HG03095 (cell line): ENCODE results near the gene SOAT2.
"Not testable (repeated sequence)": the region's sequence is repeated elsewhere in the genome, so short reads cannot be mapped to it uniquely, and the experiment has no call there.

Experiments
- ATAC-seq: cut with Tn5 transposase; IDR thresholded peaks from one replicate; pipeline ENCODE4 v1.9.1; 2021; ENCODE audit warnings: moderate library complexity; ENCODE audit not compliant: unreplicated experiment

The SOAT2 gene

DNA sequence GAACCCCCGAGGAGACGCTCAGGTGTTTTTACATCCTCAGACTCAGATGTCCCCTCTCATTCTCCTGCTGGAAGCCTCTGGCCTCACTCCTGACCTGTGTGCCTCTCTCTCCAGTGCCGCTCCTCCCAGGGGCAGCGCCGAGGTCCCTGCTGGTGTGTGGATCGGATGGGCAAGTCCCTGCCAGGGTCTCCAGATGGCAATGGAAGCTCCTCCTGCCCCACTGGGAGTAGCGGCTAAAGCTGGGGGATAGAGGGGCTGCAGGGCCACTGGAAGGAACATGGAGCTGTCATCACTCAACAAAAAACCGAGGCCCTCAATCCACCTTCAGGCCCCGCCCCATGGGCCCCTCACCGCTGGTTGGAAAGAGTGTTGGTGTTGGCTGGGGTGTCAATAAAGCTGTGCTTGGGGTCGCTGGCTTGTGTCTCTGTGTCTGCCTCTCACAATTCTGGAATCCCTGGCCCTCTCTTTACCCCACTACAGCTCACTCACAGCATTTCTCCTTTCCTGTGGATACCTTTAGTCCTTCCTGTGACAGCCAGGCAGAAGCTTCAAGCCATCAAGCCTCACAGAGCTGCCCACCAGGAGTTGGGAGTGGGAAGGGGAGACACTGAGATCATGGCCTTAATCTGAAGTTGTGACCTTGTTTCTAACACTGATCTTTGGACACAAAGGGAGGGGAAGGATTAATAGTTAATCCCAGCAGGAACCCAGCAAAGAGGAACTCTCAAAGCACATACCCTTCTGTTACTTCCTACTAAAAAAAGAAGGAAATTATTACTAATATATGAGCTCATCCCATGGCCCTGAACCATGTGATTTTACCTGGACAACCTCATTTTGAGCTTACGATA lies 1.1 kb upstream of the SOAT2 start:
- ATAC-seq: no peak

DNA sequence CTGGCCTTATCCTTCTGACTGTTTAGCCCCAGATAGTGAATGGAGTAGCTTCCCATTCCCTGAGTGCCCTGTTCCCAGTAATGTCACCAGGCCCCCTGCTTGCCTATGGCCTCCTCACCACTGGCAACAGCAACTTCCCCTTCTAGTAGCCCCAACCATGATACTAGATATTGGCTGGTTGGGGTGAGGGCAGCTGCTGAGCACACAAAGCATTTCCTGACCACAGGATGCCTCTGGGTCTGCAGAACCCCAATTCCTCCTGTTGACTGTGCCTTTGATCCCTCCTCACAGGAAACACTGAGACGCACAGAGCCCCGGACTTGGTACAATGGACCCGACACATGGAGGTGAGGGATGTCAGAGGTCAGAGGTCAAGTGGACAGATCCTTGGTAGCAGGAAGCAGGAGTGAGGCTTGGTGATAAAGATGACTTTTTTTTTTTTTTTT lies 597 bp downstream of the SOAT2 start:
- no peak for ATAC-seq

DNA sequence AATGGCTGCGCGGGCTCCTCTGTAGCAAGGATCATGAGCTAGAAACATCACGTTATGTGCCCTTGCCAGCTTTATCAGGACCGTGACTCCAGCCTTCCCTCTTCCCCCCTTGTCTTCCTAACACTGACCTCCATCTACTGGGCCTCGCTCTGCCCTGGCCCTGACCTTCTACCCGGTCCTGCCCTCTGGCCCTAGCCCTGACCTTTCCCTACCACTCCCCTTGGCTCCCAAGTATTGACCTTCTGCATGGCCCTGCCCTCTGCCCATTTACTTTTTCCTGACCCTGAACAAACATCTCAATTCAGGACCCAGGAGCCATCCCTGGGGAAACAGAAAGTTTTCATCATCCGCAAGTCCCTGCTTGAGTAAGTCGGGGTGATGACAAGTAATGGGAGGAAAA lies 2.0 kb downstream of the SOAT2 start:
- ATAC-seq: no peak

DNA sequence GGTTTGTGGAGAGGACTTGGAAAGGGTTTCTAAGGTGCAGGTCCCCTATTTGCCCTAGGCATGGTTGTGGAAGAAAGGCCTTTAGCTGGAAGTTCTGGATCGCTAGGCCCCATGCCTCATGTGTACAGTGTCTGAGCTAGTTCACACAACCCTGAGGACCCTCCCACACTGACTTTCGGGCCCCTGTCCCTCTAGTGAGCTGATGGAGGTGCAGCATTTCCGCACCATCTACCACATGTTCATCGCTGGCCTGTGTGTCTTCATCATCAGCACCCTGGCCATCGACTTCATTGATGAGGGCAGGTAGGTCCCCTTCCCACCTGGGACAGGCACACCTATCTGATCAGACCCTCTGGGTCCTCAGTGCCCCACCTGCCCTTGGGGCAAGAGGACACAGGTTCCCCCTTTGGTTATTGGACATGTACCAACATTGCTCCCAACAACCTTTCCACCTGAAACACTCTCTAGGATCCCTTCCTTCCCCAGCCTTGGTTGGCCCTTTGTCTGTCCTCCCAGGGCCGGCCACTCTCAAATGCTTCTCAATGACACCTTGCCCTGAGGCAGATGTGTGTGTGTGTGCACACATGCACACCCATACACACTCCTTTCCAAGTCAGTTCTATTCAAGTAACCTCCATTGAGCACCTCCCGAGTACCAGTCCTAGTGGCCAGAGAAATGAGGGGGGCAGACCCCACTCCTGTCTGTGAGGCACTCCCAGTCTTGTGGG lies 2.6 kb downstream of the SOAT2 start:
- ATAC-seq: no peak

DNA sequence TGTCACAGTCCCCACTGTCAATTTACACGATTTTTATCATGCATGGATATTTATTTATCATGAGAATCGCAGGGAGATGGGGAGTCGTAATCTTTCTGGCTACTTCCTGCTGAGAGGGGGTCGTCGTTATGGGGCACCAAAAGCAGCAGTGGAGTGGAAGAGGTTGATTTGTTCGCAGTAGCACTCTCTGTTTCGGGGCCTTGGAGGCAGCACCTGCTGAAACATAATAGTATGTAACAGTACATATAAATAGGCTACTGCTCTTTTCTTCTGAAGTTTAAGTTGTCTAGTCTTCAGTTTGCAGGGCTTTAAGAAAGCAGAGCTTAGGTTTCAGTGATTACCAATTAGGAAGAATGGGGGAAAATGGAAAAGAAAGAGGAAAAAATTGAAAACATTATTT lies 3.8 kb downstream of the SOAT2 start:
- ATAC-seq: no peak

DNA sequence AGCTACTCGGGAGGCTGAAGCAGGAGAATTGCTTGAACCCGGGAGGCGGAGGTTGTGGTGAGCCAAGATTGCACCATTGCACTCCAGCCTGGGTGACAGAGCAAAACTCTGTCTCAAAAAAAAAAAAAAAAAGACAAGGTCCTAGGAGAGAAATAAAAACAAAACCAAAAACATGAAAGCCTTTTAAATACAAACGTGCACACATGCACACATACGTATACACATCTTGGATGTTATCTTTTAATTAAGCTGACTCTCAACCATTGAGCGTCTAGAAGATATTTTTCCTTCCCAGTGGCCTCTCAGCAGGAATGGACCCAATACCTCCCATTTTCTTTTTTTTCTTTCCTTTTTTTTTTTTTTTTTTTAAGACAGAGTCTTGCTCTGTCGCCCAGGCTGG lies 9.1 kb downstream of the SOAT2 start:
- not testable (repeated sequence) for ATAC-seq

DNA sequence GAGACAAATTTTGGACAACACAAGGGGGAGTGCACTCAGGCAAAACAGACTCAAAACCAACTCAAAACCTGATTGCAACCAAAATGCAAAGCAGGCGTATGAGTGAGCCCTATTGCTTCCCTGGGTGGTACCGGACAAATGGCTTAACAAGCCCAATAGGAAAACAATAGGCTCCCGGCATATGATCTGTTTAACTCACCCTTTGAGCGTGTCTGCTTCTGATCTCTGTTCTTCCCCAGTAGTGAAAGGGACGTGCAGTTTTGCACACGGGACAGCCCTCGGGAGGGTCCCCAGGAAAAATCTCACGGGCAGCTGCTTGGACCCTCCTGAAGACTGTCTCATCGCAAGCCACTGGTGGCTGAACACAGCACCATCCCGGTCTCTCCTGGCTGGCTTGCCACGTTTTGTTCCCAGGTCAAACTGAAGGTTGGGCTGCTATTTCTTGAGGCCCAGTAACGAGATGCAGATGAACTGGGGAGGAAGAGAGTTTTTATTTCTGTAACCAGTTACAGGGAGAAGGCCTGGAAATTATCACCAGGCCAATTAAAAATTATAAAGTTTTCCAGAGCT lies 9.9 kb downstream of the SOAT2 start:
- ATAC-seq: no peak

DNA sequence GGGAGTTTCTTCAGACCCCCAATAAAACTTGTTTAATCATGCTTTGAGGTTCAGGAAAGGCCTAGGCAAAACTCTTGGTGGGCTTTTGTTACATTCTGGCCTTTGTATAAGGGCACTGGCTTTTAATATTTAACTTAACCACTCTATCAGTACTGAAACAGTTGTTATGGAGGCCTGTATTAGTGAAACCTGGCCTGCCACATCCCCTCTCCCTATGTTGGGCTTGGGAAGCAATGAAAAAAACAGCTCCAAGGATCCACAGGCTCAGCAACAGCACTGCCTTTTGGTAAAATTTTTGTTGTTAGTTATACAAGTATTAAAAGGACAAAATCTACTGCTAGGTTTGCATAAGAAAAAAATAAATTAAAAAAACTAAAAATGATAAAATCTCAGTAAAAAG lies 10.7 kb downstream of the SOAT2 start:
- ATAC-seq: no peak

DNA sequence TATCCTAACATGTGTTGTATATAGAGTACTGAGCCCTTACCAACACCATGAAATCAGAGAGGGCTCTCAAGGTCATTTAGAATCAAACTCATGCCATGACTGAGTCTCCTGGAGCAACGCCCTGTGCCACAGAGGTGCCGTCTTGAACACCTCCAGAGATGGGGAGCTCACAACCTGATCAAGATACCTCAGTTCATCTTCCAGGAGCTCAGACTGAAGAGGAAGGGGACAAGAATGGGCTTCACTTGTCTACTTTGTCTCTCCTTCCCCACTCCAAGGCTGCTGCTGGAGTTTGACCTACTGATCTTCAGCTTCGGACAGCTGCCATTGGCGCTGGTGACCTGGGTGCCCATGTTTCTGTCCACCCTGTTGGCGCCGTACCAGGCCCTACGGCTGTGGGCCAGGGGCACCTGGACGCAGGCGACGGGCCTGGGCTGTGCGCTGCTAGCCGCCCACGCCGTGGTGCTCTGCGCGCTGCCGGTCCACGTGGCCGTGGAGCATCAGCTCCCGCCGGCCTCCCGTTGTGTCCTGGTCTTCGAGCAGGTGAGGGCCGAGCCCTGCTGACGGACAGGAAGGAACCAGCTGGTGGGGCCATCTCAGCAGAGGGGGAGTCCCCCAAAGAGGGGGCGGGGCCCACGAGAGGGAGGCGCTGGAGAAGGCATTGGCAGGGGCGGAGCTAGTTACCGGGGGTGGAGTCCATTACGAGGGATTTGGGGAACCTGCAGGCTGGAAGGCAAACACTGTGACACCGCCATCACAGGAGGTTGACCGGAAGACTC lies 12.0 kb downstream of the SOAT2 start:
- no peak for ATAC-seq

DNA sequence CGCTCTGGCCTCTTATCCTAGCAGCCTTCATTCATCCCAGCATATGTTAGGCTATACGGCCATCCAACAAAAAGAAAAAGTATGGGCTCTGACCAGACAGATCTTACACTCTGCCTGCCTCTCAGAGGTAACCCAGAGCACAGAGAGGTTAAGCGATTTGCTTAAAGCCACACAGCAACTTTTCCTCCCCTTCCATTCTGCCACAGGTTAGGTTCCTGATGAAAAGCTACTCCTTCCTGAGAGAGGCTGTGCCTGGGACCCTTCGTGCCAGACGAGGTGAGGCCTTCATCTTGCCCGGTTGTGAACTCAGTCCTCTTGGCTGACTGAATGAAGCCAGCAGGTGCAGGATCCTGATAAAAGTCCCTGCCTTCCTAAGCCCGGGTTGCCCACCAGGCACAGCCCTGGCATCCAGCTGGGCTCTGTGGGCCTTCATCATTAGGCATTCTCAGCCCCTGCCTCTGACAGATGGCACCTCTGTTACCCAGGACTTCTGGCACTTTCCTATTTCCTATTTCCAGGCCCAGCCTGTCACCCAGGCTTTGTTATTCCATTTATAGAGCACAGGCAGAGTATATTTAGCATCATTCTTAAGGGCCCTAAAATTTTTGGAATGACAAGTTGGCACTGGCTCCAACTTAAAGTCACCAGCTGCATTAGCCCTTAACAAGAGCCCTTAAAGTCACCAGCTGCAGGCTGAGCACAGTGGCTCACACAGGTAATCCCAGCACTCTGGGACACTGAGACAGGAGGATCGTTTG lies 12.8 kb downstream of the SOAT2 start:
- ATAC-seq: no peak

DNA sequence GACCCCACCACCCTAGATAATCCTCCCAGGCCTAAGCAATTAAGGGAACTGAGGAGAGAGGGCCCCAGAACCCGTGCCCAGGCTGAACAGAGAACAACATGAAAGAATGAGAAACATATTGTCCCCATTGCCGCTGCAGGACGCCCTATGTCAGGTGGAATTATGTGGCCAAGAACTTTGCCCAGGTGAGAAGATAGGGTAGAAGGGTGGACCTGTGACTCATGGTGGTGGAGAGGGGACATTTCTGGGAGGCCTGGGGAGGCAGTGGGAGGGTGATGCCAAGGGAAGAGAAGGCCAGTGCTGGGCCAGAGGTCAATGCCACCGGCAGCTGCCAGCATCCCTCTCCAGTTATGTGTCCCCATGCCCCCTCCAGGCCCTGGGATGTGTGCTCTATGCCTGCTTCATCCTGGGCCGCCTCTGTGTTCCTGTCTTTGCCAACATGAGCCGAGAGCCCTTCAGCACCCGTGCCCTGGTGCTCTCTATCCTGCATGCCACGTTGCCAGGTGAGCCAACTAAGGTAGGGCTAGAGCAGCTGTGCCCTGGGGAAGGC lies 15.5 kb downstream of the SOAT2 start:
- ATAC-seq: no peak

DNA sequence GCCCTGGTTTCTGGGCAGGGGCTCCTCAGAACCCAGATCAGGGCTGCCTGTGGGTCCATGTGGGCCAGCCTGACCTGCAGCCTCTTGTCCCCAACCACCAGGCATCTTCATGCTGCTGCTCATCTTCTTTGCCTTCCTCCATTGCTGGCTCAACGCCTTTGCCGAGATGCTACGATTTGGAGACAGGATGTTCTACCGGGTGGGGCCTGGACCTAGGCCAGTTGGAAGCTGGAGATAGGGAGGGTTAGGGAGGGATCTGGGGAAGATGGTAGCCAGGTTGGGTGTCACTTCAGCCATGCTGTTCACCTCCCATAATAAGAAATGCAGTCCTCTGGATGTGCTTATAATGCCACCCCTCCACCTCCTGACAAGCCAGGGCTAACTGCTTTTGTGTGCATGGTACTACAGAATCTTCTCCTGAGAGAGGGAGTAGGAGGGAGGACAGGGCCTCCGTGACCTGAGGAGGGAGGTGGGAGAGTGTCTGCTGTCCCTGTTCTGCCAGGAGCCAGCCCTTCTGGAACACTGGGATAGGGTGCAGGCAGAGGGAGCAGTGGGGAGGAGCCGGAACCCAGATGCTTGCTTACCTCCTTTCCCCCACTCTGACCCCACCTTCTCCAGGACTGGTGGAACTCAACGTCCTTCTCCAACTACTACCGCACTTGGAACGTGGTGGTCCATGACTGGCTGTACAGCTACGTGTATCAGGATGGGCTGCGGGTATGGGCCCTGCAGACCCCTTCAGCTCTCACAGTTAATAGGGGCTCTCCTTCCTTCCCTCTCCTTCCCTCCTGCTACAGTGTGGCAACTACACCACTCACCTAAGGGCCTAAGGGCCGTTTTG lies 17.6 kb downstream of the SOAT2 start:
- no peak for ATAC-seq

DNA sequence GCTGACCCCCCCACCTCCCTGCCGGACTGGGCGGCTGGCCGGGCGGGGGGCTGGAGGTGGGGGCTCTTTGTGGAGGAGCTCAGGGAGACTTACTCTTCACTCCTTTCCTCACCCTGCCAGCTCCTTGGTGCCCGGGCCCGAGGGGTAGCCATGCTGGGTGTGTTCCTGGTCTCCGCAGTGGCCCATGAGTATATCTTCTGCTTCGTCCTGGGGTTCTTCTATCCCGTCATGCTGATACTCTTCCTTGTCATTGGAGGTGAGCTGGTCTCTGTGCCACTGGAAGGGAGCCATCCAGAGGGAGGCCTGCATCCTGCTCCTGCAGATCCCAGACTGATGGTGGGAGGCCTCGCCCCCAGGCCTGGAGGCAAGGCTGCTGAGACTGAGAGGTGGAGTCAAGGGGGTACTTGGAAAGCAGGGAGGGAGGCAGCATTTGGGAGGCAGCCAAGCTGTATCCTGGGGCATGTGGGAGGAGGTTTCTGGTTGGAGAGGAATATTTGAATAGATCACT lies 19.7 kb downstream of the SOAT2 start:
- ATAC-seq: no peak

DNA sequence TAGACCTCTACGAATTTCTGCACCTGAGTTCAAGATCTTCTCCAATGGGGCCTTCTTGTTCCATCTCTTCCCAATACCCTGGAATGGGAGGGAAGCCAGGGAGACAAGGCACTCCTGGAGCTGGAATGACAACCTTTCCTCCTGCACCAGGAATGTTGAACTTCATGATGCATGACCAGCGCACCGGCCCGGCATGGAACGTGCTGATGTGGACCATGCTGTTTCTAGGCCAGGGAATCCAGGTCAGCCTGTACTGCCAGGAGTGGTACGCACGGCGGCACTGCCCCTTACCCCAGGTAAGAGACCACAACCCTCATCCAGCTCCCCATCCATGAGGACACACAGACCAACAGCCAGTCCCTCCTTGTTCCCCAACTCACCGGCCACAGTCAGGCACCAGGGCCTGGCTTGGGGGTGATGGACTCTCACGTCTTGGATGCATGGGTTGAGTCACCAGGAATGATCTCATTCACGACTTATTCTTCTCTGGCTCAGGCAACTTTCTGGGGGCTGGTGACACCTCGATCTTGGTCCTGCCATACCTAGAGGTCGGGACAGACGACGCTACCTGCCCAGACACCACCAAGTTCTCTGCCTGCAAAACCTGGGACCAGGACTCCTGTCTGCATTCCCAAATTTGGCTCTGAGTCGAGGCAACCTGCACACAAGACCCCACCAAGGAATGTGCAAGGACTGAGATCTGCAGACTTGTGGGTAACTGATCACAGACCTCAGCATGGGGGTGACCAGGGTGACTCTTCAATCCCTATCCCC lies 20.5 kb downstream of the SOAT2 start:
- no peak for ATAC-seq

DNA sequence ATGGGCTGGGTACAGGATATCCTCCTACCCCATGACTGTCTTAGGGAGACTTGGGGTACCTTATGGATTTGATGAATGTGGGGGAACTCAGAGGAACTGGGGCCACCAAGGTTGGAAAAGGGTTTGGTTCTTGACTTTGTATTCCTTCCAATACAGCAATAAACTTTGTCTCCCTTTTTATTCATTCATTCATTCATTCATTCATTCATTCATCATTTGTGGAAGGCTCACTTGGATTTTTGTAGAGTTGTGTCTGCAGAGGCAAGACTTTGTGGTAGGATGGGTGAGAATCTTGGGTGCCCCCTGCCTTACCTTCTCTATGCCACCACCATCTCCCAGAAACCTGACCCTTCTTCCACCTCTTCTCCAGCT lies 21.1 kb downstream of the SOAT2 start:
- no peak for ATAC-seq

DNA sequence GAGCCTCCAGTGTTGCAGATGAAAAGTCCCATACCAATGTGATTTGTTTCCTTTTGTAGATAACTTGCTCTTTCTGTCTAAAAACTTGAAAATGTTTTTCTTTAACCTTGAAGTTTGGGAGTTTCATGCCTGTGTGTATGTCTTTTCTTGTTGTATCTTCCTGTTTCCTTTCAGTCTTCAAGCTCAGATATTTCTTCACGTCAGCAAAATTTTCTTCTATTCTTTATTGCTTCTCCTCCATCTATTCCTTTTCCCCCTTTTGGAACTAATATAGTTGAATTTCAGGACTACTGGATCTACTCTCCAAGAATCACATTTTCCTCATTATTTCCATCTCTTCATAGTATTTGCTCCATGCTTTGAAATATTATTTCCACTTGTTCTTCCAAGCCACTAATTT lies 23.9 kb downstream of the SOAT2 start:
- no peak for ATAC-seq

DNA sequence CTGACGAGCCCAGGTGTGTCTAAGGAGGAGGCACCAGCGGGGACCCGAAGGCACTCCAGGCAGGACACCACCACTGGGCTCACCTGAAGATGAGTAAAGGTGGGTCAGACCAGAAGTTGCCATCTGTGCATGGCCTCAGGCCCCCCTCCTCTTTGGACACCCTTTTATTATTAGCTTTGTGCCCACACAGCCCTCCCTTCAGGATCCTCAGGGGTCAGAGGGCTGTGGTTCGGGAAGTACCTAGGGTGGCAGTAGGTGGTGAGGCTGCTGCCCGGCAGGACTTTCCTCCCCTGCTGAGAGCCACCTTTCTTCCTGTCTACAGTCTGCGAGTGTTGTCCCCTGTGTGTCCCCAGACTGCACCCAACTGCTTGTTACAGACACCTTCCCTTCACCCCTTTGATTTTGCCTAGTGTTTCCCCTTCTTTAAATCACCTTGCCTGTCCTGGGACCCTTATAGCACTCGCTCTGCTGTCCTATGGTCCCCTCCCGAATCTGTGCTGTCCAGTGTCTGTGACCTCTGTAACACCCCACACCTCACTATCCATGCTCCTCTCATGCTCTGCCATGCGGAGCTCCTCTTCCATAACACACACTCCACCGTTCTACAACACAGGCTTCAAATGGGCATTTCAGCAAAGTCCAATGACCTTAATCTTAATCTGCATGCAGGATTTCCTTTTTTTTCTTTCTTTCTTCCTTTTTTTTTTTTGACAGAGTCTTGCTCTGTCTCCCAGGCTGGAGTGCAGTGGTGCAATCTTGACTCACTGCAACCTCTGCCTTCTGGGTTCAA lies 25.7 kb downstream of the SOAT2 start:
- no peak for ATAC-seq

DNA sequence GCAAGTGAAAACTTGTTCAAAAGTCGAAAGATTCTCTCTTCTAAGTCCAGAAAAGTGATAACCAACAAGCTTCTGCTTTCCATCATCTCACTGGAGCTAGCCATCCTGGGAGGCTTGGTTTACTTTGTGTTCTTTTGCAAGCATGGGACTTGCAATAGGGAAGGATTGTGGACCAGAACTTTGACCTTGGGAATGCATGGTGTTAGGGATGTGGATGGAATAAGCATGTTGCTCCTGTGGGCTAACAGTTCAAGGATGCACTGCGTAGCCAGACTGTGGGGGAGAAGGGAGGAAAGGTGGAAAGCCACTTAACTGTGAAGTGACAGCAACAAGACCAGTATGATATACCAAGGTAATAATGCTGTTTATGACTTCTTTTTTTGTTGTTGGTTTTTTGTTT lies 28.6 kb downstream of the SOAT2 start:
- ATAC-seq: no peak
